Nephron (organoid): Measurements from ENCODE around the gene UFSP2.

Experiments used
- H3K27ac Mint-ChIP-seq, 3 experiments: 2 replicates each; pipeline ENCODE4 v1.8.0; 2020; ENCODE audit warnings: mixed read lengths in 3 of 3, mild to moderate bottlenecking in 2 of 3, moderate library complexity in 1 of 3
- H3K27me3 Mint-ChIP-seq: 2 replicates; pipeline ENCODE4 v1.8.0; 2021; ENCODE audit warnings: low read depth, mild to moderate bottlenecking, moderate library complexity, mixed read lengths
- H3K36me3 Mint-ChIP-seq: 2 replicates; pipeline ENCODE4 v1.8.0; 2020; ENCODE audit warnings: low read depth, mixed read lengths
- H3K4me1 Mint-ChIP-seq: 2 replicates; pipeline ENCODE4 v1.8.0; 2020; ENCODE audit warnings: mixed read lengths
- H3K4me3 Mint-ChIP-seq, 3 experiments: 2 replicates each; pipeline ENCODE4 v1.8.0; 2020; ENCODE audit warnings: mild to moderate bottlenecking in 3 of 3, mixed read lengths in 3 of 3, moderate library complexity in 2 of 3
- H3K9me3 Mint-ChIP-seq: 2 replicates; pipeline ENCODE4 v1.8.0; 2020; ENCODE audit warnings: mixed read lengths
- TF ChIP-seq, protein P1 (sequence below), 3 experiments: fragments of 200-600 bp; sonication (generic); IDR thresholded peaks; one replicate each; pipeline ENCODE4 v1.5.0; 2021; ENCODE audit warnings: antibody characterized with exemption in 3 of 3; ENCODE audit not compliant: unreplicated experiment in 3 of 3

The UFSP2 gene

DNA sequence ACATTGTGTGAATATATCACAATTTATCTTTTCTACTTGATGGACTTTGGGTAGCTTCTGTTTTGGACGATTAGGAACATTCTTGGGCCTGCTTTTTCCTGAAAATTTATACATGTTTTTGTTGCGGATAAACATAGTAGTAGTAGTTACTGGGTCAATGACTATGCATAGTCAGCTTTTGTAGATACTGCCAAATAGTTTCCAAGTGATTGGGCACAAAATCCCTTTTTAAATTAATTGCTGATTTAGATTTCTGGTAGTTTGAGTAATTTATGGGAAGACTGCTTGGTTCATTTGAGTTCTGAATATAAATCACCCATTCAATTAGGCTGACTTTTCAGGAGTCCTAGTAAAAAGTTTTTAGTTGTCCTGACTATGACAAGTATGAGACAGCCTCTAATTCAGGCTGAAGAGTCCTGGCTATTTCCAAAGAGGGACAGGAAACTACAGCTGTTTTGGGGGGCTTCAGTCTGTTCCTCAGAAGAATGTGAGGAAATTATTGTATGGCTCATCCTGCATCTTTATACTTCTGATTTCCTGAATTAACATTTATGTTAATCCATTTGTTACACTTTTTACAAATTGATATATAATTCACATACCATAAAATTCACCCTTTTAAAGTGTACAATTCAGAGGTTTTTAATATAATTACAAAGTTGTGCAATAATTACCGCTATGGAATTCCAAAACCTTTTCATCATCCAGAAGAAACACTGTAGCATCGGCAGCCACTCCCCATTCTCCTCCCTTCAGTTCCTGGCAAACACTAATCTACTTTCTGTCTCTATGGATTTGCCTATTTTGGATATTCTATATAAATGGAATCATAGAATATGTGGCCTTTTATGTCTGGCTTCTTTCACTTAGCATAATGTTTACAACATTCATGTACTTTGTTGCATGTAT, 44.2 kb downstream of the UFSP2 start:
- peaks cover 13% of the 10 kb centered on the region for H3K4me1 Mint-ChIP-seq
- H3K27ac Mint-ChIP-seq = no peak overlapping the region
- H3K4me3 Mint-ChIP-seq = no peak overlapping the region
- peaks cover 5% of the 10 kb centered on the region for H3K27me3 Mint-ChIP-seq
- TF ChIP-seq, protein P1, sequence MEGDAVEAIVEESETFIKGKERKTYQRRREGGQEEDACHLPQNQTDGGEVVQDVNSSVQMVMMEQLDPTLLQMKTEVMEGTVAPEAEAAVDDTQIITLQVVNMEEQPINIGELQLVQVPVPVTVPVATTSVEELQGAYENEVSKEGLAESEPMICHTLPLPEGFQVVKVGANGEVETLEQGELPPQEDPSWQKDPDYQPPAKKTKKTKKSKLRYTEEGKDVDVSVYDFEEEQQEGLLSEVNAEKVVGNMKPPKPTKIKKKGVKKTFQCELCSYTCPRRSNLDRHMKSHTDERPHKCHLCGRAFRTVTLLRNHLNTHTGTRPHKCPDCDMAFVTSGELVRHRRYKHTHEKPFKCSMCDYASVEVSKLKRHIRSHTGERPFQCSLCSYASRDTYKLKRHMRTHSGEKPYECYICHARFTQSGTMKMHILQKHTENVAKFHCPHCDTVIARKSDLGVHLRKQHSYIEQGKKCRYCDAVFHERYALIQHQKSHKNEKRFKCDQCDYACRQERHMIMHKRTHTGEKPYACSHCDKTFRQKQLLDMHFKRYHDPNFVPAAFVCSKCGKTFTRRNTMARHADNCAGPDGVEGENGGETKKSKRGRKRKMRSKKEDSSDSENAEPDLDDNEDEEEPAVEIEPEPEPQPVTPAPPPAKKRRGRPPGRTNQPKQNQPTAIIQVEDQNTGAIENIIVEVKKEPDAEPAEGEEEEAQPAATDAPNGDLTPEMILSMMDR (IDR thresholded peaks at IDR 0.05; ENCODE audit: unreplicated experiment in 3 of 3) = no peak
- H3K9me3 Mint-ChIP-seq = peaks cover 15% of the 10 kb centered on the region
- peaks cover 45% of the 10 kb centered on the region for H3K36me3 Mint-ChIP-seq

DNA sequence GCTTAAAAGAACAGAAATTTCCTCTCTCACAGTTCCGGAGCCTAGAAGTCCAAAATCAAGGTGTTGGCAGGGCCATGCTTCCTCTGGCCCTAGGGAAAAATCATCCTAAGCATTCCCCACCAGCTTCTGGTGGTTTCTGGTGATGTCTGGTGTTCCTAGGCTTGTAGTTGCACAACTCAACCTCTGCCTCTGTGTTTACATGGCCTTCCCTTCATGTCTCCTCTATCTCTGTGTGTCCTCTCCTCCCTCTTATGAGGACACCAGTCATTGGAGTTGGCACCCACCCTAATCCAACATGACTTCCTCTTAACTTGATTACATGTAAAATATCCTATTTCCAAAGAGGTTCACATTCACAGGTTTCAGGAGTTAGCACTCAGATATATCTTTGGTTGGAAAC, 45.4 kb downstream of the UFSP2 start:
- H3K27me3 Mint-ChIP-seq = peaks cover 5% of the 10 kb centered on the region
- H3K4me3 Mint-ChIP-seq = no peak overlapping the region
- H3K9me3 Mint-ChIP-seq = peaks cover 15% of the 10 kb centered on the region
- no peak overlapping the region for H3K27ac Mint-ChIP-seq
- H3K36me3 Mint-ChIP-seq = peaks cover 50% of the 10 kb centered on the region
- H3K4me1 Mint-ChIP-seq = peaks cover 12% of the 10 kb centered on the region
- TF ChIP-seq, protein P1 (IDR thresholded peaks at IDR 0.05; ENCODE audit: unreplicated experiment in 3 of 3) = no peak

DNA sequence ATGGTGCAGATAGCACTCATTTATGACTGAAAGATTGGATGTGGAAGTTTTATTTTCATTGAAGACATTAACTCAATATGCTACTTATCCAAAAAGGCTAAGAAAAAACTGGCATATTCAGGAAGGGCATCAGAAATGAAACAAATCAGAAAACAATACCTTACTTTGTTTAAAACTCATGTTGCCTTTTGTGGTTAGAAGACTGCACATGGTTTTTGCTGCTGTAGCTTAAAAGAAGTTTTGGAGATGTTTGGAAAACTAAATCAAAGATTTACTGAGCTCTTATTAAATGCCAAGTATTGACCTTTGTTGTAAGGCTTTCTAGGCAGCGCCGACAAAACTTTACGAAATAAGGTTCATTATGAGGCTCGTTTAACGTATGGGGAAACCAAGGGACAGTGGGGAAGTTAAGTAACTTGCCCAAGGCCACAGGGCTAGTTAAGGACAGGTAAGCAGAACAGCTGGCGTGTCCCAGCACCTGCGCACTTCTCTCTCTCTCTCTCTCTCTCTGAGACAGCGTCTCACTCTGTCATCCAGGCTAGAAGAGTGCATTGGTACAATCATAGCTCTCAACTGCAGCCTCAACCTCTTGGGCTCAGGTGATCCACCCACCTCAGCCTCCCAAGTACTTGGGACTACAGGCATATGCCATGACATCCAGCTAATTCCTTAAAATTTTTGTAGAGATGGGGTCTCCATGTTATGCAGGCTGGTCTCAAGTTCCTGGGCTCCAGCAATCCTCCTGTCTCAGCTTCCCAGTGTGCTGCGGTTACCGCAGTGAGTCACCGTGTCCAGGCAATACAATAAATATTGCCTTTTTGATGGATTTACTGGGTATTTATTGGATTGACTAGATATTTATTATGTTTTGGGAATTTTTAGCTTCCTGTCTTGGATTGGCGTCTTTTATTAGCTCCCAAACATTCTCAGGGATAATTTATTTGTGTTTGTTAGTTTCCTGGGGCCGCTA, 46.2 kb downstream of the UFSP2 start:
- Mint-ChIP-seq H3K4me1 (peaks cover 5% of the 10 kb centered on the region), H3K9me3 (peaks cover 15% of the 10 kb centered on the region), H3K36me3 (peaks cover 50% of the 10 kb centered on the region), H3K27me3 (peaks cover 5% of the 10 kb centered on the region), H3K4me3 (no peak overlapping the region), H3K27ac (no peak overlapping the region)
- TF ChIP-seq, protein P1 (IDR thresholded peaks at IDR 0.05; ENCODE audit: unreplicated experiment in 3 of 3) = no peak

DNA sequence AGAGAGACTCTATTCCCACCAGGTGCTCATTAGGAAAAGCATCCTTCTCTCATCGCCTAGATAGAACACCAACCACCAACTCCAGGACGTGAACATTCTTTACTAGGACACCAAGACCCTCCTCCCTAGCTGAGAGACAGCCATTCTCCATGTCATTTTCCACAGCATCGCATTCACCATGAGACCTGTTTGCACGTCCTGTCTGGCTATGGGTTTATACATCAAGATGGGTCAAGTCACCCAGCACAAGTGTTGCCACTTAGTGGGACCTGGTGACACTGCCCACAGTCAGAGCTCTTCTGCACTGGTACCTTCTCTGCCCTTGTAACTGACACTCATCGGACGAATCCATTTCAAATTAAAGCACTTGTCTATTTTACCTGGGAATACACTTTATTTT, 47.5 kb downstream of the UFSP2 start:
- Mint-ChIP-seq H3K27me3 (peaks cover 5% of the 10 kb centered on the region), H3K4me1 (no peaks in the 10 kb centered on the region), H3K9me3 (peaks cover 15% of the 10 kb centered on the region), H3K4me3 (no peak overlapping the region), H3K36me3 (peaks cover 41% of the 10 kb centered on the region), H3K27ac (no peak overlapping the region)
- TF ChIP-seq, protein P1 (IDR thresholded peaks at IDR 0.05; ENCODE audit: unreplicated experiment in 3 of 3) = no peak

DNA sequence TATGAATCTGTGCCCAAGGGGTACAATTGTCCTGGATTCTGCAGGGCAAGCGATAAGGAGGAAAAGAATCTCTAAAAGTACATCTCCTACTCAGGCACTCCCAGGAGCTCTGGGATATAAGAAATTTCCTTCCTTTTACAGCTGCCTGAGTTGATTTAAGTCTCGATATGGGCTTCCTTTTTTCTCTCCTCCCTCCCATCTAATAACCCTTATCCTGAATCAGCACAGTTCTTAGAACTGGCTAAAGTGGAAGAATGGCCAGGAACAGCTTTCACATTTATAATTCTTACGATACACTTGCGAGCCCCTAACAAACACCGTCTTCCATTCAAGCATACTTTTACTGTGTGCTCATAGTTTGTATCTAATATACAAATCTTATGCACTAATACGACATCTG, 51.2 kb downstream of the UFSP2 start:
- TF ChIP-seq, protein P1 (IDR thresholded peaks at IDR 0.05; ENCODE audit: unreplicated experiment in 3 of 3) = no peak
- Mint-ChIP-seq H3K27me3 (no peaks in the 10 kb centered on the region), H3K4me3 (no peak overlapping the region), H3K9me3 (no peaks in the 10 kb centered on the region), H3K4me1 (no peaks in the 10 kb centered on the region), H3K36me3 (peaks cover 21% of the 10 kb centered on the region), H3K27ac (no peak overlapping the region)
